Mesodermal cell (in vitro differentiated cells): Measurements from ENCODE around the gene MORN1.
"Not testable (repeated sequence)": the region's sequence is repeated elsewhere in the genome, so short reads cannot be mapped to it uniquely, and the experiment has no call there.

Source experiments
- H3K27ac ChIP-seq: 2 replicates; pipeline ENCODE4 v1.7.0; 2013; ENCODE audit warnings: mild to moderate bottlenecking, low read depth, low read length, moderate library complexity; ENCODE audit not compliant: severe bottlenecking
- H3K36me3 ChIP-seq: 2 replicates; pipeline ENCODE4 v1.7.1; 2013; ENCODE audit warnings: mild to moderate bottlenecking, low read length, moderate library complexity; ENCODE audit not compliant: control insufficient read depth, insufficient read depth
- H3K4me1 ChIP-seq: one replicate; pipeline ENCODE4 v1.7.1; 2013; ENCODE audit warnings: mild to moderate bottlenecking, low read length; ENCODE audit not compliant: insufficient read depth, control insufficient read depth, poor library complexity, severe bottlenecking
- H3K4me3 ChIP-seq: 2 replicates; pipeline ENCODE4 v1.7.0; 2013; ENCODE audit warnings: low read length, control low read depth, mild to moderate bottlenecking; ENCODE audit not compliant: insufficient read depth, poor library complexity, severe bottlenecking; ENCODE audit errors: extremely low read depth
- H3K9me3 ChIP-seq: 2 replicates; pipeline ENCODE4 v1.7.1; 2013; ENCODE audit warnings: mild to moderate bottlenecking, low read length, moderate library complexity; ENCODE audit not compliant: control insufficient read depth
- WGBS, 2 experiments: methylation state at CpG; one replicate each; pipeline ENCODE4 v1.1.5; 2013; ENCODE audit warnings: missing lambda C conversion rate in 2 of 2; ENCODE audit not compliant: insufficient coverage in 2 of 2; 5-methylcytosine and 5-hydroxymethylcytosine counted together

Gene MORN1

GRCh38 chr1:2331200-2331544 is 60.2 kb downstream of the MORN1 start:
- Histone ChIP-seq H3K27ac (no peak overlapping the region), H3K9me3 (no peaks in the 10 kb centered on the region), H3K4me1 (no peaks in the 10 kb centered on the region), H3K4me3 (no peak overlapping the region), H3K36me3 (no peaks in the 10 kb centered on the region)
- 95 to 97% methylated on average over 9 to 11 of the region's 11 CpGs for WGBS, 2 experiments

DNA sequence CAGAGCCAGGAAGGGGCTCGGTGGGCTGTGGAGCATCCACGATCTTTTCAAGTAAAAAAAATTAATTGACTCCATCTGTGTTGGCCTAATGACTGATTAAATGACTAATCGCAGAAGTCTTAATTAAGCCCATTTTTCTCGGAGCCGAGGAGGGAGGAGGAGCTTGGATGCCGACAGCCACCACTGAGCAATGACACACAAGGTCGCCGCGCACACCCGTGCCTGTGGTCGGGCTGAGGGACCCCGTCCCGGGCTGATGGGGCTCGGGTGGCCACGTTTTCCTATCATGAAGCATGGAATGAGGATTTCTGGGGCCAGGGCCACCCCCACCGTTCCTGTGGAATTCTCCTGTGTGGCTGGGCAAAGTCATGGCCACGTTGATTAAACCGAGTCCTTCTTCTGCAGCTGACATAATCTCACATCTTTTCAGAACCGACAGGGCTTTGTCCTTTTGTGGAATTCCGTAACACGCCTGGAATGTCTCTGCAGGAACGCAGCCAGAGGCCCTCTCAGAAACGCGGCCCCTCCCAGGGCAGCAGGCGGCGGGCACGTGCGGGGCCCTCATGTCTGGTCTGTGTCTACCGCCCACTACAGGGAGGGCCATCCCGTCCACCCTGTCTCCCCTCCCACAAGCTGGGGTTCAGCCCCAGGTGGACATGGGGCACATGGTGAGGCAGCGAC is 60.7 kb downstream of the MORN1 start:
- H3K36me3 ChIP-seq = no peaks in the 10 kb centered on the region
- WGBS, 2 experiments = 92 to 96% methylated on average over 29 to 31 of the region's 31 CpGs
- no peaks in the 10 kb centered on the region for H3K4me1 ChIP-seq
- no peak overlapping the region for H3K27ac ChIP-seq
- no peak overlapping the region for H3K4me3 ChIP-seq
- no peaks in the 10 kb centered on the region for H3K9me3 ChIP-seq

GRCh38 chr1:2330035-2330434 is 61.3 kb downstream of the MORN1 start:
- Histone ChIP-seq H3K4me1 (no peaks in the 10 kb centered on the region), H3K4me3 (no peak overlapping the region), H3K27ac (no peak overlapping the region), H3K9me3 (no peaks in the 10 kb centered on the region), H3K36me3 (no peaks in the 10 kb centered on the region)
- WGBS, 2 experiments = 92% methylated on average over 12 of the region's 12 CpGs

- H3K36me3 ChIP-seq = no peaks in the 10 kb centered on the region
- H3K27ac ChIP-seq = no peak overlapping the region
- 89 to 96% methylated on average over 20 to 24 of the region's 24 CpGs for WGBS, 2 experiments
Observed at GRCh38 chr1:2328676-2329455, 62.5 kb downstream of the MORN1 start.

GRCh38 chr1:2327841-2328240 is 63.5 kb downstream of the MORN1 start:
- Histone ChIP-seq H3K27ac (no peak overlapping the region), H3K4me3 (no peak overlapping the region), H3K9me3 (no peaks in the 10 kb centered on the region), H3K36me3 (no peaks in the 10 kb centered on the region), H3K4me1 (peaks cover under 1% of the 10 kb centered on the region)
- 92 to 94% methylated on average over 22 of the region's 22 CpGs for WGBS, 2 experiments

More at GRCh38 chr1:2328676-2329455, 62.5 kb downstream of the MORN1 start:
- Histone ChIP-seq H3K9me3 (no peaks in the 10 kb centered on the region), H3K4me1 (no peaks in the 10 kb centered on the region), H3K4me3 (no peak overlapping the region)

DNA sequence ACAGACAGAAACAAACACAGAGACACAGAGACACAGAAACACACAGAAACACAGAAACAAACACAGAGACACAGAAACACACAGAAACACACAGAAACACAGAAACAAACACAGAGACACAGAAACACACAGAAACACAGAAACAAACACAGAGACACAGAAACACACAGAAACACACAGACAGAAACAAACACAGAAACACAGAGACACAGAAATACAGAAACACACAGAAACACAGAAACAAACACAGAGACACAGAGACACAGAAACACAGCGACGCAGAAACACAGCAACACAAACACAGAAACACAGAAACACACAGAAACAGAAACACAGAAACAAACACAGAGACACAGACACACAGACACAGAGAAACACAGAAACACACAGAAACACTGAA is 64.2 kb downstream of the MORN1 start:
- H3K9me3 ChIP-seq, H3K36me3 ChIP-seq, H3K4me3 ChIP-seq, H3K4me1 ChIP-seq, H3K27ac ChIP-seq: not testable (repeated sequence)
- whole genome bisulfite sequencing, 2 experiments = 91 to 95% methylated on average over 2 of the region's 2 CpGs

- no peak overlapping the region for H3K4me3 ChIP-seq
- no peaks in the 10 kb centered on the region for H3K9me3 ChIP-seq
- H3K27ac ChIP-seq = no peak overlapping the region
- 92 to 94% methylated on average over 18 to 20 of the region's 21 CpGs for WGBS, 2 experiments
- H3K4me1 ChIP-seq = peaks cover 14% of the 10 kb centered on the region
- H3K36me3 ChIP-seq = no peaks in the 10 kb centered on the region
Observed at GRCh38 chr1:2326524-2326923, 64.8 kb downstream of the MORN1 start.

- Histone ChIP-seq H3K4me3 (no peak overlapping the region), H3K4me1 (peaks cover 20% of the 10 kb centered on the region), H3K27ac (no peak overlapping the region), H3K9me3 (no peaks in the 10 kb centered on the region), H3K36me3 (no peaks in the 10 kb centered on the region)
- whole genome bisulfite sequencing, 2 experiments = 89% methylated on average over 15 to 16 of the region's 18 CpGs
Observed at GRCh38 chr1:2324553-2325366, 66.6 kb downstream of the MORN1 start.

- 92 to 98% methylated on average over 12 of the region's 16 CpGs for WGBS, 2 experiments
- H3K4me3 ChIP-seq = no peak overlapping the region
- peaks cover 20% of the 10 kb centered on the region for H3K4me1 ChIP-seq
- H3K36me3 ChIP-seq = no peaks in the 10 kb centered on the region
- H3K9me3 ChIP-seq = no peaks in the 10 kb centered on the region
- H3K27ac ChIP-seq = no peak overlapping the region
Observed at GRCh38 chr1:2323451-2323974, 67.8 kb downstream of the MORN1 start.

- Histone ChIP-seq H3K9me3 (no peaks in the 10 kb centered on the region), H3K27ac (peak overlapping the region; percentile 99), H3K36me3 (no peaks in the 10 kb centered on the region), H3K4me3 (no peak overlapping the region), H3K4me1 (peaks cover 20% of the 10 kb centered on the region)
- WGBS, 2 experiments = 91 to 92% methylated on average over 38 to 40 of the region's 41 CpGs
Observed at GRCh38 chr1:2322581-2323211, 68.7 kb downstream of the MORN1 start.
